Stimulated activated CD4-positive, alpha-beta T cell treated with anti-CD3 and anti-CD28 coated beads, Interleukin-2, amount 100 ng/mL, for 24 hours (primary cell): ENCODE data around the gene APOBEC3A.
"Not testable (repeated sequence)": the region's sequence is repeated elsewhere in the genome, so short reads cannot be mapped to it uniquely, and the experiment has no call there.

Experiments
- DNase-seq, 2 donors: peaks; one replicate each; pipeline ENCODE4 v3.0.0-alpha.2; 2020

The APOBEC3A gene

GRCh38 chr22:38960673-38961072 is 3.3 kb downstream of the APOBEC3A start:
- not testable (repeated sequence) for DNase-seq

- DNase-seq, result not testable (repeated sequence)
Measured at GRCh38 chr22:38963291-38963738, 5.9 kb downstream of the APOBEC3A start.

DNA sequence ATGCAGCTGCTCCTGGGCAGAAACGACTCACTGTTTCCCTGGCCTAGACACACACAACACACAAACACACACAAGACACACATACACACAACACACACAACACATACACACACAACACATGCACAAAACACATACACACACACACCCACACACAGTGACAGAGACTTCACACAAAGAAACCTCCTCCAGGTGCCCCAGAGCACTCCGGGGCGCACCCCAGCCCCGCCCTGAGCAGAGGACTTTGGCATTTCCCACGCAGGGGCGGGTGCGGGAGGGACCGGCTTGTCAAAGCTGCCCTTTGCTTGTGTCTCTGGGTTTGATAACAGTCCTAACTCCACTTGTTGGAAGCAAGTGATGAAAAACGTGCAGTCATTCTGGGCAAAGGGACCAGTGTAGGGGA is 6.5 kb downstream of the APOBEC3A start:
- DNase-seq, result no peak

- DNase-seq, result no peak
Measured at GRCh38 chr22:38964306-38964705, 6.9 kb downstream of the APOBEC3A start.

DNA sequence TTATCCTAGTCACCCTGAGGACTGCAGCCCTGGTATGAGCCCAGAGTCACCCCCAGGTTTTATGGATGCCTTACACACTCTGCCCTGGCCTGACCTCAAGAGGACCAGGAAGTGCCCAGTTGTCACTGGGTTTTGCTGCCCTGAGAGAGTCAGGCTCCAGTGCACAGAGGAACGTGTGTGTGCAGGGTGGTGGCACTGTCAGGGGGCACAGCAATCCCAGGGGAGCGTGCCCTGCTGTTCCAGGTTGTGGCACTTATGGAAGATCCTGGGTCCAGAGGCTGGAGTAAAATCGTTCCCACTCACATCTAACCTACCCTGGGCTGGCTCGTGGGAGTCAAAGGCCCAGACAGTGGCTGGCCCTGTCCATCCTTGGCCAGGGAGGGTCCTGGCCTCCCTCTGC is 7.6 kb downstream of the APOBEC3A start:
- DNase-seq, result no peak

GRCh38 chr22:38965614-38966379 is 8.4 kb downstream of the APOBEC3A start:
- no peak for DNase-seq

DNA sequence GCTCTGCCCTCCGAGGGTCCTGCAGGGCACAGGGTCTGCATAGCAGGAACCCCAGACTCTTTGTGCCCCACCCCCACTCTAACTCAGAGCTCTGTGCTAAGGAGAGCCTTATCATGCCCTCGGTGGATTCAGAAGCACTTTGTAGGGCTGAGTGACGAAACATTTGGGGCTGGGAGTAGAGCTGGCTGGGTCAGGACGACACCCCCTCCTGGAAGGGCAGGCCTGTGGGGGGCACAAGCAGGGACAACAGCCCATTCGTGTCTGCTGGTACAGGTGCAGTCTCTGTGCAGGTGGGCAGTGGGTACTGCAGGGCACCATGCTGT is 8.9 kb downstream of the APOBEC3A start:
- DNase-seq, result no peak

DNA sequence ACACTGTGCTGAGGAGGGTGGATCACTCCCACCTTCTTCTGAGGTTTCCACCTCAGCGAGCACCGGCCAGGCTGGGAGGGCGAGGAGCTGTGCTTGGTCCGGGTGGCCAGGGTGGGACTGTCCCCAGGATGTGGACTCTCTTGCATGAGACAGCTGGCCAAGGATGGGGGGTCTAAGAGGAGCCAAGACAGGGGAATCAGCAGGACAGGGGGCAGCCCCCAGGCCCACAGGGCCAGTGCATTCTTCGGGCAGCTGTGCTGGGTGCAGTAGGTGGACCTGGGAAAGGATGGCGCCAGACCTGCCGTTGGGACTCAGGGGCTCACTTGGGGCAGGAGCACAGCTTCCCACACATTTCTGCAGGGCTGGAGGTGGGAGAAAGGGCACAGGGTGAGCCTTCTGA is 9.5 kb downstream of the APOBEC3A start:
- no peak for DNase-seq

DNA sequence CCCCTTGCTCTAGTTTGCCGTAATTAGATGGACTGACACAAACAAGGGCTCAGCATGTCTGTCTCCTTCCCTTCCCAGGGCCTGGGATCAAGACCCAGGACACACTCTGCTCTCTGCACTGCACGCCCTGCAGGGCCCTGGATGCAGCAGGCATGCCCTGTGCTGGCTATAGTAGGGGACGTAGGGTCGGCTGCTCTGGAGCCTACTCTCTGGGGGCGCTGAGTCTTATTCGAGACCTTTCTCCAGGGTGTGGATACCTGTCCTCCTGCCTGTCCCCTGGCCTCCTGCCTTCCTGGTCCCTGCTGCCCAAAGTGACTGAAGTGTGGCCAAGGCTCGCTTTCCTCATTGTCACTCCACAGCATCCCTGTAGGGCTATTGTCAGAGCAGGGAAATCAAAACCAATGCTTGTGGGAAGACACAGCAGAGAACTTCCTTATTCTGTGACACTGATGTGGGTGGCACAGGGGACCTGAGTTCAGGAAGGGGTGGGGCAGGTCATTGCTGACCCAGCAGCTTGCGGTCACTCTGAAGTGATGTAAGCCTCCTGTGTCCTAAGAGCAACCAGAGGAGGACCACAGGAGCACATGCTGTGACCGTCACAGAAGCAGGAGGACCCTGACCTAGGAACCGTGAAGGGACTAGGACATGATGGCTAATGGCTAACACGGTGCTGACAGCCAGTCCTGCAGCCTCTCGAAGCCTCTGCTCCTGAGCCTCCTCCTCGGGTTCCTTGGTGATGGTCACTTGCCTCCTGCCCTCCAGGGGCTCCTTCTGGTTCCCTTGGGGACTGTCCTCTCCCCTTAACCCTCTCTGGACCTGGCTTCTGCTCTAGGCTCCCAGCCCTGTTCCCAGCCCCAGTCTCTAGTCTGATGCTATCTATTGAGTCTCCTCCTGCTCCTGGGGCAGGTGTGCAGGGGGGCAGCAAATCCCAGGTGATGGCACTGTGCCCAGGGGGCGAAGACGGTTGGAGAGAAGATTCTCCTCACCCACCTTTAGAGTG is 10.3 kb downstream of the APOBEC3A start:
- no peak for DNase-seq

DNA sequence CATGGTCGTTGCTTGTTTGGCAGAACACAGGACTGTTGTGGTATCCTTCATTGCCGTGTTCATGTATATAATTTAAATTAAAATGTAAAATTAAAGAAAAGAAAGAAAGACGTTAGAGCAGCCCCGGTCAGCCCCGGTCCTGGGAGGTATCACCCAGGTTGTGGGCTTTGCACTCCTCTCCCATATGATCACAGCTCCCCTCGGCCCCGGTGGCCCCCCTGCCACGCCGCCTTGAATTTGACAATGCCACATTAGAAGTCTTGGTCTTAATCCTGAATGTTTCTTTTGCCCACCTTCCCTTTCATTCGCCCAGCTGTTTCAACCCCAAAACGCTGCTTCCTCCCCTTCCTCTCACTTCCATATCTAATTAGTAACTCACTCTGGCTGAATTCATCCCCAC is 11.4 kb downstream of the APOBEC3A start:
- DNase-seq, result no peak

GRCh38 chr22:38970551-38970950 is 13.1 kb downstream of the APOBEC3A start:
- DNase-seq, result no peak

DNA sequence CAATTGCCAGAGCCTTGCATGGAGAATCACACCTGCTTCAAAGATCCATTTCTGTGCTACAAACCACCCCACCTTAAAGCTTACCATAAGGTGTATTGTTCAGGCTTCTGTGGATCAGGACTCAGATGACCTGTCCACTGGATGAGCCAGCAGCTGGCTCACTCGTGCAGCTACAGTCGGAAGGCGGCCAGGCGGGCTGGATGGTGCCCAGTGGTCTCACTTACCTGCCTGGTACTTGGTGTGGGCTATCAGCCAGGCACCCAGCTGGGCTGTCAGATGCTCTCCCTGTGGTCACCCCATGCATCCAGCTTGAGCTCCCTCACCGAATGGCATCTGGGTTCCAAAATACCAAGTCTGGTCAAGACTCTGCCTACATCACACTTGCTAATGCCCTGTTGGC is 13.8 kb downstream of the APOBEC3A start:
- no peak for DNase-seq

GRCh38 chr22:38971791-38972190 is 14.4 kb downstream of the APOBEC3A start:
- DNase-seq, result no peak

GRCh38 chr22:38972558-38972957 is 15.1 kb downstream of the APOBEC3A start:
- DNase-seq, result no peak

DNA sequence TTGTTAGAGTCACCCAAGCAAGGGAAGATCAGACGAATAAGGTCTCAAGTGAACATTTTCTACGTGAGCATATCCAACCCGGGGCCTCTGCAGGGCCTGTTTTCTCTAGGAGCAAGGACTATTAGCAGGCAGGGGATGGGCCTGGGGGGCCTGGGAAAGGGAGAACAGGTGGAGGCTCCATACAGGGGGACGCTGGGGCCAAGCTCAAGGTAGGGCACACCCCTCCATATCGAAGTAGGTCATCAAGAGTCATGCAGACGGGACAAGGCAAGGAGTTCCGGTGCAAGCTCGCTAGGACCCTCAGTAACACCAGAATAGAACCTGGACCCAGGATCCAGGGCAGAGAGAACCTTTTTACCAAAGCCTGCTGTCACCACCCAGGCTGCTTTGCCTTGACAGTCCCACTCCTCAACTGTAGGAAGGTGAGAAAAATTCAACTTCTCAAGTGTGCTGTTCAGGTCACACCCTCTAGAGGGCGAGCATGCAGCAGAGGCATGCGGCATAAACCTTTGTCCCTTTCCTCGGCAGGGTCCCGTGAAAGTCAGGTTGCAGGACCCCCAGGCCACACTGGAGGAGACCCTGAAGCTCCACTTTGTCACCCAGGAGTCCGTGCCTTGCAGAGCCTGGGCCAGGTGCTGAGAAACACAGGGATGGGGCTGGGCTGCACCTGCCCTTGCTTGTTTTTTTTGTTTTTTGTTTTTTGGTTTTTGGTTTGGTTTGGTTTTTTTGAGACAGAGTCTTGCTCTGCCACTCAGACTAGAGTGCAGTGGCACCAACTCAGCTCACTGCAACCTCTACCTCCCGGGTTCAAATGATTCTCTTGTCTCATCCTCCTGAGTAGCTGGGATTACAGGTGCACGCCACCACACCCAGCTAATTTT is 16.1 kb downstream of the APOBEC3A start:
- peak; percentile 51 to 63 for DNase-seq

DNA sequence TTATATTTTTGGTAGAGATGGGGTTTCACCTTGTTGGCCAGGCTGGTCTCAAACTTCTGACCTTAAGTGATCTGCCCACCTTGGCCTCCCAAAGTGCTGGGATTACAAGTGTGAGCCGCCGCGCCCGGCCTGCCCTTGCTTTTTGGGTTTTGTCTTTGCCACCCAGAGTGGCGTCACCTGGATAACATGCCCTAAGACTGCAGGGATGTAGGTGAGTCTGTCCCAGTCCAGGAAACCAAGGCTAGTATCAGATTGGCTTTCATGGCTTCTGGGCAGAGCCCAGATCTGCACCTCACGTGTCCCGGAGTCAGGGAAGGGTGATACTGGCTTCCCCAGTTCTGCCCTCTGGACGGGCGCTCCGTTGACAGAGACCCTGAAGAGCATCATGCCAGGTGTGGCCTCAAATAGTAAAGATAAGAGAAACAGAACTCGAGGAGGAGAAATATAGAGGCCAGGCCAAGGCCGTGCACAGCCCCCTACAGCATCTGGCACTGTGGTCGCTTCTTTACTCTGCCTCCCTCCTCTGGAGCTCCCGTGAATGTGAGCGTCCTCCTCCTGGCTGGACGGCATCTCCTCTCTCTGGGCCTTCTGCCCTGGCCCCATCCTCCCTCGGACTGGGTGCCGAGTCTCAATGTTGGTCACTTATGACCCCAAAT is 16.9 kb downstream of the APOBEC3A start:
- no peak for DNase-seq

- DNase-seq, result no peak
Measured at GRCh38 chr22:38974826-38975175, 17.4 kb downstream of the APOBEC3A start.

DNA sequence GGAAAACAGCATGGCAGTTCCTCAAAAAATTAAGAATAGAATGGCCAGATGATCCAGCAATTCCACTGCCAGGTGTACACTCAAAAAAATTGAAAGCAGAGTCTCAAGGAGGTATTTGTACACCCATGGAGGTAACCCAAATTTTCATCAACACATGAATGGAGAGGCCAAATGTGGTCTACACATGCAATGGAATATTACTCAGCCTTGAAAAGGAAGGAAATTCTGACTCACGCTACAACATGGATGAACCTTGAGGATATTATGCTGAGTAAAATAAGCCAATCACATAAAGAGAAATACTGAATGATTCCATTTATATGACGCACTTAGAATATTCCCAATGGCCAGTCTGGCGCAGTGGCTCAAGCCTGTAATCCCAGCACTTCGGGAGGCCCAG is 19.9 kb downstream of the APOBEC3A start:
- DNase-seq, result not testable (repeated sequence)

- DNase-seq, result not testable (repeated sequence)
Measured at GRCh38 chr22:38980587-38980986, 23.2 kb downstream of the APOBEC3A start.

GRCh38 chr22:38981005-38981991 is 23.9 kb downstream of the APOBEC3A start:
- DNase-seq, result no peak
